Raji (cell line): ENCODE measurements around the gene ZFHX2.

ENCODE experiments used
- POLR2A ChIP-seq: IDR thresholded peaks from 2 replicates; pipeline ENCODE4 v1.6.1; 2011; ENCODE audit warnings: low read depth, low read length, control low read depth; ENCODE audit not compliant: insufficient read depth

Gene ZFHX2

GRCh38 chr14:23551266-23552028 is at the start of gene ZFHX2:
Gene ZFHX2 (minus strand): TSS chr14:23551765. CDS start chr14:23535325, 16,440 bp downstream.
- TF ChIP-seq POLR2A = 0 out of 2 replicates have a peak, but pooled peaks have one; percentile 35

- TF ChIP-seq POLR2A = no peak
Measured at GRCh38 chr14:23600806-23601205, 49.2 kb upstream of the ZFHX2 start.

- TF ChIP-seq POLR2A = no peak
Measured at GRCh38 chr14:23600322-23600707, 48.8 kb upstream of the ZFHX2 start.

GRCh38 chr14:23590198-23590597 is 38.6 kb upstream of the ZFHX2 start:
- TF ChIP-seq POLR2A = no peak

- no peak for TF ChIP-seq POLR2A
Measured at GRCh38 chr14:23589606-23590005, 38.0 kb upstream of the ZFHX2 start.

- no peak for TF ChIP-seq POLR2A
Measured at GRCh38 chr14:23588884-23589598, 37.5 kb upstream of the ZFHX2 start.

GRCh38 chr14:23582906-23583760 is 31.6 kb upstream of the ZFHX2 start:
- no peak for TF ChIP-seq POLR2A

- no peak for TF ChIP-seq POLR2A
Measured at GRCh38 chr14:23580948-23581281, 29.4 kb upstream of the ZFHX2 start.

- no peak for TF ChIP-seq POLR2A
Measured at GRCh38 chr14:23580152-23580926, 28.8 kb upstream of the ZFHX2 start.

GRCh38 chr14:23579739-23580138 is 28.2 kb upstream of the ZFHX2 start:
- TF ChIP-seq POLR2A = no peak

- TF ChIP-seq POLR2A = no peak
Measured at GRCh38 chr14:23579311-23579630, 27.7 kb upstream of the ZFHX2 start.

- TF ChIP-seq POLR2A = no peak
Measured at GRCh38 chr14:23578560-23579310, 27.2 kb upstream of the ZFHX2 start, which contains the start of gene JPH4. Gene JPH4 (minus strand): TSS chr14:23578790. CDS start chr14:23577453, 1,337 bp downstream.

- TF ChIP-seq POLR2A = no peak
Measured at GRCh38 chr14:23577710-23578392, 26.3 kb upstream of the ZFHX2 start.
